Lung microvascular endothelial cell (primary cell): Measurements from ENCODE around the gene CCDC186. TPM values are rescaled to one million over a fixed set of nuclear protein-coding genes. Genes with fewer than 3 reads are reported as not detected.

Experiments
- DNase-seq, 2 donors: peaks; one replicate each; pipeline versions ENCODE4 v3.0.0 to v3.0.0-alpha.2; 2010; ENCODE audit warnings: low read depth in 2 of 2
- total RNA-seq: library from RNA; depleted of rRNA; stranded (reverse); fragments of >200 nt; gene quantifications from 2 replicates; pipeline ENCODE4 v1.2.1, GENCODE V29; 2014

Gene CCDC186
- total RNA-seq, 1 donor from 2014 or later, result 13.7 TPM

GRCh38 chr10:114115661-114116445 is 58.1 kb downstream of the CCDC186 start:
- DNase-seq, result no peak

- peak in 1 of 2 donors; percentile 27 for DNase-seq
These were observed 63.6 kb downstream of the CCDC186 start for GRCh38 chr10:114110174-114110972.

GRCh38 chr10:114103284-114103683 is 70.7 kb downstream of the CCDC186 start:
- peak; percentile 75 for DNase-seq

- no peak for DNase-seq
These were observed 71.7 kb downstream of the CCDC186 start for GRCh38 chr10:114102256-114102655.

- DNase-seq, result peak; percentile 35 to 58
These were observed 72.9 kb downstream of the CCDC186 start for GRCh38 chr10:114100848-114101741.

- DNase-seq, result peak in 1 of 2 donors; percentile 7
These were observed 77.1 kb downstream of the CCDC186 start for GRCh38 chr10:114096864-114097263.

- no peak for DNase-seq
These were observed 78.3 kb downstream of the CCDC186 start for GRCh38 chr10:114095559-114096337.

GRCh38 chr10:114094795-114095194 is 79.2 kb downstream of the CCDC186 start:
- DNase-seq, result no peak

GRCh38 chr10:114087655-114088054 is 86.3 kb downstream of the CCDC186 start:
- DNase-seq, result peak in 1 of 2 donors; percentile 21

- no peak for DNase-seq
These were observed 86.7 kb downstream of the CCDC186 start for GRCh38 chr10:114087255-114087654.

GRCh38 chr10:114084215-114084614 is 89.8 kb downstream of the CCDC186 start:
- DNase-seq, result no peak

GRCh38 chr10:114083040-114083439 is 91.0 kb downstream of the CCDC186 start:
- no peak for DNase-seq

GRCh38 chr10:114081911-114082583 is 92.0 kb downstream of the CCDC186 start:
- no peak for DNase-seq

GRCh38 chr10:114079421-114079820 is 94.6 kb downstream of the CCDC186 start:
- no peak for DNase-seq

GRCh38 chr10:114078346-114078745 is 95.7 kb downstream of the CCDC186 start:
- DNase-seq, result no peak

- DNase-seq, result no peak
These were observed 96.2 kb downstream of the CCDC186 start for GRCh38 chr10:114077815-114078219.

GRCh38 chr10:114077347-114077746 is 96.7 kb downstream of the CCDC186 start:
- DNase-seq, result no peak

- no peak for DNase-seq
These were observed 98.9 kb downstream of the CCDC186 start for GRCh38 chr10:114075093-114075492.

GRCh38 chr10:114073395-114074186 is 100.4 kb downstream of the CCDC186 start:
- DNase-seq, result no peak
